Activated B cell treated with CpG ODN at 0.5 μM for 24 hours (primary cell): ENCODE results near the gene TMEM121B. TPM values are rescaled to one million over a fixed set of nuclear protein-coding genes. Genes with fewer than 3 reads are reported as not detected.

ENCODE experiments used
- ATAC-seq: fragments of 200-7000 bp; cut with Tn5 transposase; one replicate; pipeline ENCODE4 v1.10.0; 2021; ENCODE audit warnings: low read depth, mild to moderate bottlenecking, moderate library complexity
- CTCF ChIA-PET: fragments of 350-600 bp; sonication (Branson Sonifier 250); formaldehyde crosslinking; loops from one replicate; lab custom pipeline; 2021; ENCODE audit warnings: antibody characterized with exemption; lab: Charles Lee
- POLR2A ChIA-PET: fragments of 350-600 bp; sonication (Branson Sonifier 250); formaldehyde crosslinking; loops from one replicate; lab custom pipeline; 2021; ENCODE audit warnings: antibody characterized with exemption; lab: Charles Lee
- DNase-seq: peaks from one replicate; pipeline ENCODE4 v3.0.0; 2022
- H3K27ac Mint-ChIP-seq: one replicate; pipeline ENCODE4 v1.8.0; 2020; ENCODE audit warnings: mixed read lengths
- H3K27me3 Mint-ChIP-seq: one replicate; pipeline ENCODE4 v1.8.0; 2021; ENCODE audit warnings: mixed read lengths
- H3K36me3 Mint-ChIP-seq: one replicate; pipeline ENCODE4 v1.8.0; 2021; ENCODE audit warnings: low read depth, mixed read lengths
- H3K4me1 Mint-ChIP-seq: one replicate; pipeline ENCODE4 v1.8.0; 2021; ENCODE audit warnings: mixed read lengths
- H3K4me3 Mint-ChIP-seq: one replicate; pipeline ENCODE4 v1.8.0; 2020; ENCODE audit warnings: mild to moderate bottlenecking, mixed read lengths
- H3K9me3 Mint-ChIP-seq: one replicate; pipeline ENCODE4 v1.8.0; 2020; ENCODE audit warnings: mixed read lengths
- CTCF ChIP-seq: fragments of 200-600 bp; IDR thresholded peaks from one replicate; pipeline ENCODE4 v1.8.0; 2022; ENCODE audit warnings: antibody characterized with exemption, mild to moderate bottlenecking
- intact Hi-C: fragments of 100-400 bp; cut with micrococcal nuclease; formaldehyde crosslinking; loops from one replicate; pipeline ENCODE4 v1.15.1; 2024
- total RNA-seq: library from RNA; stranded (reverse); gene quantifications from 2 replicates; pipeline ENCODE4 v1.2.3, GENCODE V29; 2022

The TMEM121B gene
- total RNA-seq, 1 donor from 2014 or later: 0.16 TPM

GRCh38 chr22:17106161-17106784 lies 14.9 kb downstream of the TMEM121B start:
- peaks cover 9% of the 10 kb centered on the region for H3K4me1 Mint-ChIP-seq
- DNase-seq: no peak
- ATAC-seq: no peak

GRCh38 chr22:17105143-17106129 lies 15.7 kb downstream of the TMEM121B start:
- no peak for TF ChIP-seq CTCF
- H3K4me3 Mint-ChIP-seq: no peak overlapping the region
- H3K4me1 Mint-ChIP-seq: peaks cover 9% of the 10 kb centered on the region
- H3K36me3 Mint-ChIP-seq: peaks cover 78% of the 10 kb centered on the region
- H3K27me3 Mint-ChIP-seq: no peaks in the 10 kb centered on the region
- CTCF ChIA-PET: no interaction called here
- POLR2A ChIA-PET: no interaction called here
- intact Hi-C loops: no loop called here
- no peaks in the 10 kb centered on the region for H3K9me3 Mint-ChIP-seq
- no peak overlapping the region for H3K27ac Mint-ChIP-seq
- ATAC-seq (no peak), DNase-seq (no peak)

More at GRCh38 chr22:17106161-17106784, 14.9 kb downstream of the TMEM121B start:
- CTCF ChIA-PET: no interaction called here
- no peaks in the 10 kb centered on the region for H3K9me3 Mint-ChIP-seq
- POLR2A ChIA-PET: interaction anchor here (1.0 kb wide), 1 partner anchor 408 kb away, joined by 3 read pairs; no protein-coding TSS in a partner anchor
- no peak for TF ChIP-seq CTCF
- H3K27ac Mint-ChIP-seq: no peak overlapping the region
- intact Hi-C loops: no loop called here
- no peaks in the 10 kb centered on the region for H3K27me3 Mint-ChIP-seq
- H3K36me3 Mint-ChIP-seq: peaks cover 73% of the 10 kb centered on the region
- no peak overlapping the region for H3K4me3 Mint-ChIP-seq

GRCh38 chr22:17104336-17104935 lies 16.7 kb downstream of the TMEM121B start:
- no peak for TF ChIP-seq CTCF
- no peak overlapping the region for H3K27ac Mint-ChIP-seq
- intact Hi-C loops: no loop called here
- ChIA-PET CTCF (no interaction called here), POLR2A (no interaction called here)
- ATAC-seq: no peak
- DNase-seq: no peak
- no peaks in the 10 kb centered on the region for H3K27me3 Mint-ChIP-seq
- H3K9me3 Mint-ChIP-seq: no peaks in the 10 kb centered on the region
- H3K4me3 Mint-ChIP-seq: no peak overlapping the region
- H3K4me1 Mint-ChIP-seq: peaks cover 10% of the 10 kb centered on the region
- peaks cover 81% of the 10 kb centered on the region for H3K36me3 Mint-ChIP-seq

GRCh38 chr22:17103351-17103750 lies 17.8 kb downstream of the TMEM121B start:
- TF ChIP-seq CTCF: no peak
- intact Hi-C loops: no loop called here
- H3K9me3 Mint-ChIP-seq: no peaks in the 10 kb centered on the region
- no peaks in the 10 kb centered on the region for H3K27me3 Mint-ChIP-seq
- H3K4me1 Mint-ChIP-seq: peaks cover 21% of the 10 kb centered on the region
- POLR2A ChIA-PET: no interaction called here
- peaks cover 86% of the 10 kb centered on the region for H3K36me3 Mint-ChIP-seq
- ATAC-seq: no peak
- H3K4me3 Mint-ChIP-seq: no peak overlapping the region
- no peak overlapping the region for H3K27ac Mint-ChIP-seq
- CTCF ChIA-PET: no interaction called here
- DNase-seq: no peak

GRCh38 chr22:17102297-17102667 lies 18.9 kb downstream of the TMEM121B start:
- Mint-ChIP-seq H3K4me1 (peaks cover 32% of the 10 kb centered on the region), H3K27me3 (no peaks in the 10 kb centered on the region), H3K36me3 (peaks cover 82% of the 10 kb centered on the region), H3K27ac (no peak overlapping the region), H3K9me3 (no peaks in the 10 kb centered on the region), H3K4me3 (no peak overlapping the region)
- intact Hi-C loops: no loop called here
- DNase-seq: no peak
- no peak for TF ChIP-seq CTCF
- CTCF ChIA-PET: no interaction called here
- POLR2A ChIA-PET: no interaction called here
- no peak for ATAC-seq
